Tibial nerve (tissue), 4 donors: ENCODE data around the gene FYCO1.

Experiments used
- CTCF ChIP-seq, 5 experiments: fragments of 200-600 bp in 3 of 5; fragments of 450-650 bp in 2 of 5; sonication (generic) in 3 of 5; IDR thresholded peaks; one replicate each; pipeline ENCODE4 v1.5.1; 2016 to 2019; ENCODE audit warnings: antibody characterized with exemption in 5 of 5, mild to moderate bottlenecking in 3 of 5, moderate library complexity in 2 of 5
- EP300 ChIP-seq, 2 donors: sonication (generic); formaldehyde crosslinking; IDR thresholded peaks; one replicate each; pipeline ENCODE4 v1.6.1; 2017; ENCODE audit warnings: antibody characterized with exemption in 2 of 2, mild to moderate bottlenecking in 1 of 2
- POLR2A ChIP-seq, 2 donors: fragments of 450-650 bp; IDR thresholded peaks; one replicate each; pipeline ENCODE4 v1.6.1; 2017; ENCODE audit warnings: antibody characterized with exemption in 2 of 2, mild to moderate bottlenecking in 2 of 2, moderate library complexity in 2 of 2

- no peak for TF ChIP-seq CTCF (IDR thresholded peaks at IDR 0.05)
- TF ChIP-seq POLR2A (IDR thresholded peaks at IDR 0.05) = no peak
- no peak for TF ChIP-seq EP300 (IDR thresholded peaks at IDR 0.05)
Measured at GRCh38 chr3:46038916-46039315, 43.3 kb upstream of the FYCO1 start.
